Type B pancreatic cell (in vitro differentiated cells): ENCODE measurements around the gene NXN. TPM values are rescaled to one million over a fixed set of nuclear protein-coding genes. Genes with fewer than 3 reads are reported as not detected.

Experiments used
- DNase-seq: peaks from one replicate; pipeline ENCODE4 v3.0.0; 2021; ENCODE audit warnings: mixed read lengths; ENCODE audit not compliant: unreplicated experiment; ENCODE audit errors: extremely low spot score
- H3K27ac Mint-ChIP-seq: 2 replicates; pipeline ENCODE4 v1.8.0; 2021; ENCODE audit warnings: mild to moderate bottlenecking, mixed read lengths
- H3K27me3 Mint-ChIP-seq: 2 replicates; pipeline ENCODE4 v1.8.0; 2021; ENCODE audit warnings: mixed read lengths
- H3K36me3 Mint-ChIP-seq: 2 replicates; pipeline ENCODE4 v1.8.0; 2021; ENCODE audit warnings: mixed read lengths
- H3K4me1 Mint-ChIP-seq: one replicate; pipeline ENCODE4 v1.8.0; 2021; ENCODE audit warnings: mixed read lengths; ENCODE audit not compliant: unreplicated experiment
- H3K4me3 Mint-ChIP-seq: 2 replicates; pipeline ENCODE4 v1.8.0; 2021; ENCODE audit warnings: mild to moderate bottlenecking, mixed read lengths
- H3K9me3 Mint-ChIP-seq: 2 replicates; pipeline ENCODE4 v1.8.0; 2021; ENCODE audit warnings: mixed read lengths
- total RNA-seq: library from RNA; stranded (reverse); gene quantifications from 2 replicates; pipeline ENCODE4 v1.2.1, GENCODE V29; 2021; ENCODE audit warnings: low replicate concordance
- TF ChIP-seq, protein P1 (sequence below): fragments of 200-600 bp; sonication (generic); conservative IDR thresholded peaks from 2 replicates; pipeline ENCODE4 v1.5.0; 2021; ENCODE audit warnings: antibody characterized with exemption, mild to moderate bottlenecking

The NXN gene
- total RNA-seq, 1 donor from 2014 or later, result 68.0 TPM

DNA sequence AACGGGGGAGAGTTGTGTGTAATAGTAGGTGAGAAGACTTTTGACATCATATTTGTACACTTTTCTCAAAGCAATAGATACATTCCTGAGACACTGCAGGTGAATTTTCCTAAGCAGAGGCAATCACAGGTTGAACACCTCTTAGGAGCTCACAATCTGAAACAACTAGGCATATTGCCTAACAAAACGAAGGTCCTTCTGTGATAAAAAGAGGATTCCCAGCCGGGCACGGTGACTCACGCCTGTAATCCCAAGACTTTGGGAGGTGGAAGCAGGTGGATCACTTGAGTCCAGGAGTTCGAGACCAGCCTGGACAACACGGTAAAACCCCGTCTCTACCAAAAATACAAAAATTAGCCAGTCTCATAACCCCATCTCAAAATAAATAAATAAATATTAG is 17.4 kb downstream of the NXN start:
- Mint-ChIP-seq H3K4me3 (no peak overlapping the region), H3K27ac (peak overlapping the region; percentile 63), H3K4me1 (peaks cover 33% of the 10 kb centered on the region), H3K36me3 (peaks cover 11% of the 10 kb centered on the region), H3K9me3 (peaks cover 5% of the 10 kb centered on the region), H3K27me3 (no peaks in the 10 kb centered on the region)
- TF ChIP-seq, protein P1, sequence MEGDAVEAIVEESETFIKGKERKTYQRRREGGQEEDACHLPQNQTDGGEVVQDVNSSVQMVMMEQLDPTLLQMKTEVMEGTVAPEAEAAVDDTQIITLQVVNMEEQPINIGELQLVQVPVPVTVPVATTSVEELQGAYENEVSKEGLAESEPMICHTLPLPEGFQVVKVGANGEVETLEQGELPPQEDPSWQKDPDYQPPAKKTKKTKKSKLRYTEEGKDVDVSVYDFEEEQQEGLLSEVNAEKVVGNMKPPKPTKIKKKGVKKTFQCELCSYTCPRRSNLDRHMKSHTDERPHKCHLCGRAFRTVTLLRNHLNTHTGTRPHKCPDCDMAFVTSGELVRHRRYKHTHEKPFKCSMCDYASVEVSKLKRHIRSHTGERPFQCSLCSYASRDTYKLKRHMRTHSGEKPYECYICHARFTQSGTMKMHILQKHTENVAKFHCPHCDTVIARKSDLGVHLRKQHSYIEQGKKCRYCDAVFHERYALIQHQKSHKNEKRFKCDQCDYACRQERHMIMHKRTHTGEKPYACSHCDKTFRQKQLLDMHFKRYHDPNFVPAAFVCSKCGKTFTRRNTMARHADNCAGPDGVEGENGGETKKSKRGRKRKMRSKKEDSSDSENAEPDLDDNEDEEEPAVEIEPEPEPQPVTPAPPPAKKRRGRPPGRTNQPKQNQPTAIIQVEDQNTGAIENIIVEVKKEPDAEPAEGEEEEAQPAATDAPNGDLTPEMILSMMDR, result no peak
- DNase-seq, result no peak

DNA sequence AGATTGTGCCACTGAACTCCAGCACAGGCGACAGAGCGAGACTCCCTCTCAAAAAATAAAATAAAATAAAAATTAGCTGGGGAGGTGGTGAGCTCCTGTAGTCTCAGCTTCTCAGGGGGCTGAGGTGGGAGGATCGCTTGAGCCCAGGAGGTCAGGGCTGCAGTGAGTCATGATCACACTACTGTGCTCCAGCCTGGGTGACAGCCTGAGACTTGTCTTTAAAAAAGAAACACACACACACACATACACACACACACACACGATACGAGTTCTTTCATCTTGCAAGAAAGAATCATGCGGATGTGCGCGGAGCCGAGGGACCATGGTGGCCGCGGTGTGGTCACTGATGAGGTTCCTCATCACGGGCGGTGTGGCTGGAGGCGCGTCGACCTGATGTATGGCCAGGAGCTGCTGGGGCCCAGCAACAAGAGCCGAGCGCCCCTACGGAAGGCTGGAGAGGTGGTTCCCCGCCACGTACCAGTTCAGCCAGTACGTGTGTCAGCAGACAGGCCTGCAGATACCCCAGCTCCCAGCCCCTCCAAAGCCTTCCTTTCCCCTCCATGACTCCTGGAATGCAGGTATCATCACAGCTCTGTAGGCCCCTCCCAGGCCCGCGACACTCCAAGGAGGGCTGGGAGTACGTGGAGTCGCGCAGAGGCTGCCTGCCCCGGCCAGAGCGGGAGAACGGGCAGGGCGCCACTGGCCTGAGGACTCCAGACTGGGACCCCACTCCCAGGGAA is 20.7 kb downstream of the NXN start:
- no peak overlapping the region for H3K4me3 Mint-ChIP-seq
- TF ChIP-seq, protein P1, result no peak
- no peak for DNase-seq
- H3K4me1 Mint-ChIP-seq, result peaks cover 31% of the 10 kb centered on the region
- no peak overlapping the region for H3K27ac Mint-ChIP-seq
- peaks cover 9% of the 10 kb centered on the region for H3K9me3 Mint-ChIP-seq
- H3K36me3 Mint-ChIP-seq, result peaks cover 25% of the 10 kb centered on the region
- no peaks in the 10 kb centered on the region for H3K27me3 Mint-ChIP-seq

DNA sequence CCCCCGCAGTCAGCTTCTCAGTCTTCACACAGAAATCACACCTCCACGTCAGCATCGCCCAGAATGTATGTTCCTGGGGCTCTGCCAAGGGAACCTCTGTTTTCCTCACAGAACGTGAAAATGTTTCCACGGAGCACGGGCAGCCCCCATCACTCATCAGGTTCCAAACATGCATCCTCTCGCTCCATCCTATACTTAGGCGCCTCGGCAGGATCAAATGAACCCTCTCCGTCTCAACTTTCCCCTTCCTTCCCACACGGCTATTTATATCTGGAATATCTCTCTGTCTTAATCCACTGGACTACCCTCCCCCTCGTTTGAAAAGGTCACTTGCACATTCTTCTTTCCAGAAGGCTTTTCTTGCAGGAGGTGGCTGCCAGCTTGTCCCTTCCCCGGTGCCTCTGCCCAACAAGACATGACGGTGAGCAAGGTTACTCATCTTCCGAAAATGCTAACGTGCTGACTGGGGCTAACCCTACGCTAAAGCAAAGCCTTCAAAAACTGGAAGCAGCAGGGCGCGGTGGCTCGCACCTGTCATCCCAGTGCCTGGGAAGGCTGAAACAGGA is 21.6 kb downstream of the NXN start:
- peaks cover 28% of the 10 kb centered on the region for H3K4me1 Mint-ChIP-seq
- no peaks in the 10 kb centered on the region for H3K27me3 Mint-ChIP-seq
- no peak for DNase-seq
- H3K36me3 Mint-ChIP-seq, result peaks cover 25% of the 10 kb centered on the region
- peaks cover 9% of the 10 kb centered on the region for H3K9me3 Mint-ChIP-seq
- peak overlapping the region; percentile 74 for H3K4me3 Mint-ChIP-seq
- H3K27ac Mint-ChIP-seq, result peak overlapping the region; percentile 91
- TF ChIP-seq, protein P1, result no peak

DNA sequence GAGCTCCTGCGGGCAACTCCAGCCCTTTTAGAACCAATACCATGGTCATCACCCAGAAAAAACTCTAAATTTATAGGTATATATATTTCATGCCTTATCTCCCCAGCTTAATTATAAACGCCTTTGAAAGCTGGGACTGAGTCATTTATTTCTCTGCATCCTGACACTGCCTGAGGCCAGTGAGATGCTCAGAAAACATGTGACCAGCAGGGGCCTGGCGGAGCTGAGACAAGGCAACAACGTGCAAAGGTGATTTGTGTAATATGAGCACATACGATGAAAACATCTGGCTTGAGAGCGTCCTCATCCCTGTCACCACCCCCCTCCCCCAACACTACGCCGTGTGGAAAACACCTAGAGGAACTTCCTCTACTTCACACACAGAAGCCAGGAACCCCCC is 22.7 kb downstream of the NXN start:
- DNase-seq, result no peak
- TF ChIP-seq, protein P1, result no peak
- H3K4me3 Mint-ChIP-seq, result peak overlapping the region; percentile 57
- H3K36me3 Mint-ChIP-seq, result peaks cover 22% of the 10 kb centered on the region
- H3K9me3 Mint-ChIP-seq, result peaks cover 9% of the 10 kb centered on the region
- peaks cover 23% of the 10 kb centered on the region for H3K4me1 Mint-ChIP-seq
- H3K27ac Mint-ChIP-seq, result peak overlapping the region; percentile 91
- no peaks in the 10 kb centered on the region for H3K27me3 Mint-ChIP-seq

DNA sequence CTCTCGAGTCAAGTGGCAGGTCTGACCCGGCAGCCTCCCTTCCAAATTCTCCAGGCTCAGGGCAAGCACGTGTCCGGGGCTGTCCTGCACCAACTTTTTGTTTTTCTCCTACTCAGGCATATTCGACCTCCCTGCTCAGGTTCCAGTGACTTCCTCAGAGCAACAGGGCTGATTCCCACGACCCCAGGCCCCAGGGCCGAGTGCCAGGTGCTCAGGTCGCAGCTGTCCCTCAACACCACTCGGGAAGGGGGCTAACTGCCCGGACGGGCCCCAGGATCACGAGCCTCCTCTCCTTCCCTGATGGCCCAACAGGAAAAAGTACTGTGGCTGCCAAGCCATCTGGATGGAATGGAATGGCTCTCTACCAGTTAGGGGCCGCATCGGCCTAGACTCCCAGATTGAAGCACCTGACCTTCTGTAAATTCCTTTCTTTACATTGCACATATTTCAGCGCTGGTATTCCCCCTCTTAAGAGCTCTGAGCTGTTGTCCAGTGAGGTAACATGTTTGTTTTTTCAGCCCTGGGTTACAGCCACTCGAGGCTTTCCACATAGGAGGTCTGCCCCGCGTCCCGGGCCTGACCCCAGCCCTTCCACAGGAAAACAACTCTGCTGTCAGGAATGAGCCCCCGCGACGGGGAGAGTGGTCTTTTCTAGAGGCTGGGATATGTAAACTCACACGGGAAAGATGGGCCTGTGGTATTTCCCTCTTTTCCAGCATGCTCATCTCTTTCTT is 25.0 kb downstream of the NXN start:
- Mint-ChIP-seq H3K27me3 (no peaks in the 10 kb centered on the region), H3K27ac (peak overlapping the region; percentile 94), H3K4me3 (peak overlapping the region; percentile 72), H3K9me3 (peaks cover 9% of the 10 kb centered on the region), H3K36me3 (peaks cover 22% of the 10 kb centered on the region), H3K4me1 (peaks cover 36% of the 10 kb centered on the region)
- TF ChIP-seq, protein P1, result no peak
- no peak for DNase-seq
